HEK293 (cell line): ENCODE results near the gene SYNDIG1.

ENCODE experiments used
- CTCF ChIA-PET: fragments of 350-600 bp; formaldehyde crosslinking; extraction: SDS; loops from one replicate; lab custom pipeline; 2021; ENCODE audit warnings: antibody characterized with exemption; lab: Yijun Ruan, JAX
- POLR2A ChIA-PET: fragments of 300-600 bp; formaldehyde crosslinking; extraction: SDS; loops from one replicate; lab custom pipeline; 2020; ENCODE audit warnings: antibody characterized with exemption, inconsistent platforms; lab: Yijun Ruan, JAX
- H3K27ac ChIP-seq: fragments of 200-500 bp; sonication (Bioruptor generic); 2 replicates; pipeline ENCODE4 v1.5.1; 2014; ENCODE audit warnings: low read depth, low read length, control low read depth, inconsistent platforms; ENCODE audit errors: extremely low read depth
- H3K36me3 ChIP-seq, 2 experiments: fragments of 200-500 bp in 1 of 2; sonication (Bioruptor generic) in 1 of 2; 1 replicate in 1 of 2; 2 replicates in 1 of 2; pipeline ENCODE4 v1.5.1; 2014 to 2017; ENCODE audit warnings: inconsistent platforms in 2 of 2, low read length in 2 of 2; ENCODE audit not compliant: control insufficient read depth in 2 of 2, insufficient read depth in 1 of 2
- H3K4me1 ChIP-seq: fragments of 200-500 bp; sonication (Bioruptor generic); 2 replicates; pipeline ENCODE4 v1.5.1; 2014; ENCODE audit warnings: mild to moderate bottlenecking, low read length, inconsistent platforms; ENCODE audit not compliant: control insufficient read depth, insufficient read depth
- H3K4me3 ChIP-seq: 2 replicates; pipeline ENCODE4 v1.5.1; 2011; ENCODE audit warnings: low read depth, mild to moderate bottlenecking, control low read depth, low read length, moderate library complexity
- H3K9me3 ChIP-seq: fragments of 200-500 bp; sonication (Bioruptor generic); 2 replicates; pipeline ENCODE4 v1.5.1; 2014; ENCODE audit warnings: low read depth, low read length, inconsistent platforms; ENCODE audit not compliant: control insufficient read depth, insufficient read depth
- AEBP2 ChIP-seq: fragments of 450-650 bp; formaldehyde crosslinking; IDR thresholded peaks from 2 replicates; pipeline ENCODE4 v1.5.1; 2016; ENCODE audit warnings: missing biosample characterization, missing genetic modification characterization, borderline replicate concordance
- BCL6B ChIP-seq: fragments of 450-650 bp; formaldehyde crosslinking; IDR thresholded peaks from 2 replicates; pipeline ENCODE4 v1.5.1; 2017; ENCODE audit warnings: missing biosample characterization, missing genetic modification characterization
- KLF10 ChIP-seq: fragments of 450-650 bp; IDR thresholded peaks from 2 replicates; pipeline ENCODE4 v1.5.1; 2018; ENCODE audit warnings: missing biosample characterization, mild to moderate bottlenecking, missing genetic modification characterization
- KLF7 ChIP-seq: fragments of 450-650 bp; formaldehyde crosslinking; IDR thresholded peaks from 2 replicates; pipeline ENCODE4 v1.5.1; 2016; ENCODE audit warnings: missing biosample characterization, missing genetic modification characterization, borderline replicate concordance
- MZF1 ChIP-seq: fragments of 450-650 bp; formaldehyde crosslinking; IDR thresholded peaks from 2 replicates; pipeline ENCODE4 v1.5.1; 2017; ENCODE audit warnings: missing biosample characterization, missing genetic modification characterization, borderline replicate concordance
- SALL2 ChIP-seq: fragments of 450-650 bp; formaldehyde crosslinking; IDR thresholded peaks from 2 replicates; pipeline ENCODE4 v1.5.0; 2017; ENCODE audit warnings: missing biosample characterization, mild to moderate bottlenecking, missing genetic modification characterization, borderline replicate concordance
- SCRT2 ChIP-seq: fragments of 450-650 bp; formaldehyde crosslinking; IDR thresholded peaks from 2 replicates; pipeline ENCODE4 v1.5.1; 2016; ENCODE audit warnings: missing biosample characterization, missing genetic modification characterization
- SP7 ChIP-seq: fragments of 450-650 bp; formaldehyde crosslinking; IDR thresholded peaks from 2 replicates; pipeline ENCODE4 v1.5.1; 2016; ENCODE audit warnings: missing biosample characterization, missing genetic modification characterization
- ZFHX2 ChIP-seq: fragments of 450-650 bp; formaldehyde crosslinking; conservative IDR thresholded peaks from 2 replicates; pipeline ENCODE4 v1.5.1; 2016; ENCODE audit warnings: missing biosample characterization, missing genetic modification characterization
- ZNF112 ChIP-seq: fragments of 450-650 bp; formaldehyde crosslinking; IDR thresholded peaks from 2 replicates; pipeline ENCODE4 v1.5.0; 2017; ENCODE audit warnings: missing biosample characterization, missing genetic modification characterization
- ZNF133 ChIP-seq: fragments of 450-650 bp; formaldehyde crosslinking; IDR thresholded peaks from 2 replicates; pipeline ENCODE4 v1.5.1; 2016; ENCODE audit warnings: missing biosample characterization, missing genetic modification characterization
- ZNF174 ChIP-seq: fragments of 450-650 bp; formaldehyde crosslinking; IDR thresholded peaks from 2 replicates; pipeline ENCODE4 v1.5.0; 2017; ENCODE audit warnings: missing biosample characterization, mild to moderate bottlenecking, missing genetic modification characterization
- ZNF19 ChIP-seq: fragments of 450-650 bp; formaldehyde crosslinking; IDR thresholded peaks from 2 replicates; pipeline ENCODE4; 2016; ENCODE audit warnings: missing biosample characterization, missing genetic modification characterization, low read depth
- ZNF214 ChIP-seq: fragments of 450-650 bp; formaldehyde crosslinking; IDR thresholded peaks from 2 replicates; pipeline ENCODE4 v1.5.1; 2017; ENCODE audit warnings: missing biosample characterization, mild to moderate bottlenecking, missing genetic modification characterization, borderline replicate concordance
- ZNF23 ChIP-seq: fragments of 450-650 bp; formaldehyde crosslinking; IDR thresholded peaks from 2 replicates; pipeline ENCODE4 v1.5.1; 2016; ENCODE audit warnings: missing biosample characterization, missing genetic modification characterization, borderline replicate concordance
- ZNF280D ChIP-seq: fragments of 450-650 bp; formaldehyde crosslinking; IDR thresholded peaks from 2 replicates; pipeline ENCODE4 v1.5.1; 2016; ENCODE audit warnings: missing biosample characterization, missing genetic modification characterization
- ZNF366 ChIP-seq: fragments of 450-650 bp; formaldehyde crosslinking; conservative IDR thresholded peaks from 2 replicates; pipeline ENCODE4 v1.5.1; 2016; ENCODE audit warnings: missing biosample characterization, missing genetic modification characterization
- ZNF488 ChIP-seq: fragments of 450-650 bp; formaldehyde crosslinking; IDR thresholded peaks from 2 replicates; pipeline ENCODE4 v1.5.1; 2016; ENCODE audit warnings: missing biosample characterization, missing genetic modification characterization
- ZNF544 ChIP-seq: fragments of 450-650 bp; formaldehyde crosslinking; IDR thresholded peaks from 2 replicates; pipeline ENCODE4 v1.5.0; 2017; ENCODE audit warnings: missing biosample characterization, missing genetic modification characterization
- ZNF560 ChIP-seq: fragments of 450-650 bp; formaldehyde crosslinking; IDR thresholded peaks from 2 replicates; pipeline ENCODE4 v1.5.1; 2017; ENCODE audit warnings: missing biosample characterization, missing genetic modification characterization, borderline replicate concordance
- ZNF639 ChIP-seq: fragments of 450-650 bp; formaldehyde crosslinking; IDR thresholded peaks from 2 replicates; pipeline ENCODE4 v1.5.1; 2016; ENCODE audit warnings: missing biosample characterization, missing genetic modification characterization
- ZNF670 ChIP-seq: fragments of 450-650 bp; formaldehyde crosslinking; IDR thresholded peaks from 2 replicates; pipeline ENCODE4 v1.5.1; 2016; ENCODE audit warnings: missing biosample characterization, missing genetic modification characterization, low read depth
- ZNF701 ChIP-seq: fragments of 450-650 bp; formaldehyde crosslinking; IDR thresholded peaks from 2 replicates; pipeline ENCODE4 v1.5.1; 2016; ENCODE audit warnings: missing biosample characterization, missing genetic modification characterization
- ZNF785 ChIP-seq: fragments of 450-650 bp; formaldehyde crosslinking; IDR thresholded peaks from 2 replicates; pipeline ENCODE4 v1.5.1; 2016; ENCODE audit warnings: missing biosample characterization, missing genetic modification characterization
- ZSCAN16 ChIP-seq: fragments of 450-650 bp; formaldehyde crosslinking; IDR thresholded peaks from 2 replicates; pipeline ENCODE4 v1.5.1; 2016; ENCODE audit warnings: missing biosample characterization, missing genetic modification characterization

Gene SYNDIG1

GRCh38 chr20:24640276-24640675 is 170.8 kb downstream of the SYNDIG1 start:
- CTCF ChIA-PET, result no interaction called here
- POLR2A ChIA-PET, result no interaction called here
- no peak overlapping the region for H3K4me3 ChIP-seq

GRCh38 chr20:24640686-24641085 is 171.3 kb downstream of the SYNDIG1 start:
- H3K4me1 ChIP-seq, result no peaks in the 10 kb centered on the region
- POLR2A ChIA-PET, result no interaction called here
- TF ChIP-seq ZNF133 (tag by site-specific recombination) (no peak), ZNF112 (tag by site-specific recombination) (no peak), MZF1 (tag by site-specific recombination) (no peak), SP7 (no peak), ZNF214 (no peak), ZFHX2 (tag by site-specific recombination) (no peak), KLF10 (no peak), ZNF23 (tag by site-specific recombination) (no peak), ZNF670 (tag by site-specific recombination) (no peak), ZNF19 (no peak), SALL2 (tag by site-specific recombination) (no peak), ZNF639 (tag by site-specific recombination) (no peak), KLF7 (tag by site-specific recombination) (no peak), ZSCAN16 (no peak), ZNF701 (tag by site-specific recombination) (no peak), BCL6B (tag by site-specific recombination) (no peak), ZNF560 (no peak), ZNF785 (tag by site-specific recombination) (no peak), ZNF488 (tag by site-specific recombination) (no peak), ZNF544 (no peak)
- TF ChIP-seq, all 188 proteins: peak for 0
- H3K4me3 ChIP-seq, result no peak overlapping the region
- CTCF ChIA-PET, result interaction anchor here (0.6 kb wide), 1 partner anchor 340 kb away, joined by 3 read pairs; no protein-coding TSS in a partner anchor
- no peaks in the 10 kb centered on the region for H3K36me3 ChIP-seq
- H3K9me3 ChIP-seq, result no peaks in the 10 kb centered on the region
- H3K27ac ChIP-seq, result no peak overlapping the region

More at GRCh38 chr20:24640276-24640675, 170.8 kb downstream of the SYNDIG1 start:
- Histone ChIP-seq H3K4me1 (no peaks in the 10 kb centered on the region), H3K27ac (no peak overlapping the region), H3K36me3 (no peaks in the 10 kb centered on the region), H3K9me3 (no peaks in the 10 kb centered on the region)
- TF ChIP-seq ZNF174 (tag by site-specific recombination), result no peak
- TF ChIP-seq ZNF280D (tag by site-specific recombination), result no peak
- peak; percentile 78 for TF ChIP-seq ZNF366
- TF ChIP-seq SCRT2 (tag by site-specific recombination), result no peak
- TF ChIP-seq AEBP2 (tag by site-specific recombination), result no peak
